Stimulated activated naive CD8-positive, alpha-beta T cell treated with anti-CD3 and anti-CD28 coated beads, Interleukin-15, amount 100 ng/mL, for 72 hours (primary cell): ENCODE measurements around the gene GAB4.
"Not testable (repeated sequence)": the region's sequence is repeated elsewhere in the genome, so short reads cannot be mapped to it uniquely, and the experiment has no call there.

Experiments
- ATAC-seq: fragments of 150-1000 bp; cut with Tn5 transposase; 2 replicates; pipeline ENCODE4 v1.10.0; 2021; ENCODE audit warnings: mild to moderate bottlenecking, moderate library complexity
- DNase-seq, 2 donors: peaks; one replicate each; pipeline ENCODE4 v3.0.0; 2021 to 2022
- H3K27ac Mint-ChIP-seq, 2 donors: one replicate each; pipeline ENCODE4 v1.8.0; 2022; ENCODE audit warnings: mild to moderate bottlenecking in 2 of 2, mixed read lengths in 2 of 2, moderate library complexity in 2 of 2
- H3K27me3 Mint-ChIP-seq: one replicate; pipeline ENCODE4 v1.8.0; 2022; ENCODE audit warnings: mixed read lengths
- H3K4me1 Mint-ChIP-seq: one replicate; pipeline ENCODE4 v1.8.0; 2022; ENCODE audit warnings: mild to moderate bottlenecking, mixed read lengths
- H3K4me3 Mint-ChIP-seq, 2 donors: one replicate each; pipeline ENCODE4 v1.8.0; 2022; ENCODE audit warnings: mild to moderate bottlenecking in 2 of 2, mixed read lengths in 2 of 2, moderate library complexity in 1 of 2
- H3K9me3 Mint-ChIP-seq, 2 donors: one replicate each; pipeline ENCODE4 v1.8.0; 2022; ENCODE audit warnings: mixed read lengths in 2 of 2

The GAB4 gene

GRCh38 chr22:16914911-16915310 lies 93.1 kb downstream of the GAB4 start:
- not testable (repeated sequence) for ATAC-seq, DNase-seq, H3K4me1 Mint-ChIP-seq, H3K9me3 Mint-ChIP-seq, H3K4me3 Mint-ChIP-seq, H3K27ac Mint-ChIP-seq
- H3K27me3 Mint-ChIP-seq, result peaks cover 34% of the 10 kb centered on the region

- H3K27me3 Mint-ChIP-seq, result peaks cover 43% of the 10 kb centered on the region
- DNase-seq (no peak), ATAC-seq (no peak)
- H3K4me1 Mint-ChIP-seq, result peaks cover 7% of the 10 kb centered on the region
- H3K27ac Mint-ChIP-seq, result no peak overlapping the region
- no peak overlapping the region for H3K4me3 Mint-ChIP-seq
- H3K9me3 Mint-ChIP-seq, result no peaks in the 10 kb centered on the region
These were observed 94.0 kb downstream of the GAB4 start for GRCh38 chr22:16914006-16914405.

- Mint-ChIP-seq H3K27me3 (peaks cover 49% of the 10 kb centered on the region), H3K27ac (no peak overlapping the region), H3K9me3 (no peaks in the 10 kb centered on the region), H3K4me3 (no peak overlapping the region), H3K4me1 (peaks cover 2% of the 10 kb centered on the region)
- ATAC-seq (no peak), DNase-seq (no peak)
These were observed 95.7 kb downstream of the GAB4 start for GRCh38 chr22:16912281-16912680.
